GM13977 (cell line): ENCODE data around the gene P4HTM.
A peak's percentile ranks its signal among the peaks of the same experiment; 100 is the strongest.

ENCODE experiments used
- DNase-seq: peaks from one replicate; pipeline ENCODE4 v3.0.0; 2012; ENCODE audit warnings: low spot score
- in situ Hi-C: fragments of 300-500 bp; cut with MboI; formaldehyde crosslinking; loops from one replicate; pipeline ENCODE4 v1.12.0; 2022; ENCODE audit warnings: low sequenced_read_pairs, low pct_unique_long_range_greater_than_20kb, mixed read lengths, inconsistent platforms; ENCODE audit not compliant: unreplicated experiment
- TF ChIP-seq, protein P1 (sequence below): IDR thresholded peaks from 2 replicates; pipeline ENCODE4 v1.5.1; 2012; ENCODE audit warnings: mild to moderate bottlenecking, control low read depth; ENCODE audit not compliant: insufficient read depth; ENCODE audit errors: extremely low read depth, missing control alignments

P4HTM gene

GRCh38 chr3:49028673-49029562 is 38.9 kb downstream of the P4HTM start, which contains the start of gene IMPDH2:
Gene IMPDH2 (minus strand): TSS chr3:49029398. CDS start chr3:49029350, 48 bp downstream.
- in situ Hi-C loops = no loop called here
- DNase-seq = peak; percentile 88
- TF ChIP-seq, protein P1, sequence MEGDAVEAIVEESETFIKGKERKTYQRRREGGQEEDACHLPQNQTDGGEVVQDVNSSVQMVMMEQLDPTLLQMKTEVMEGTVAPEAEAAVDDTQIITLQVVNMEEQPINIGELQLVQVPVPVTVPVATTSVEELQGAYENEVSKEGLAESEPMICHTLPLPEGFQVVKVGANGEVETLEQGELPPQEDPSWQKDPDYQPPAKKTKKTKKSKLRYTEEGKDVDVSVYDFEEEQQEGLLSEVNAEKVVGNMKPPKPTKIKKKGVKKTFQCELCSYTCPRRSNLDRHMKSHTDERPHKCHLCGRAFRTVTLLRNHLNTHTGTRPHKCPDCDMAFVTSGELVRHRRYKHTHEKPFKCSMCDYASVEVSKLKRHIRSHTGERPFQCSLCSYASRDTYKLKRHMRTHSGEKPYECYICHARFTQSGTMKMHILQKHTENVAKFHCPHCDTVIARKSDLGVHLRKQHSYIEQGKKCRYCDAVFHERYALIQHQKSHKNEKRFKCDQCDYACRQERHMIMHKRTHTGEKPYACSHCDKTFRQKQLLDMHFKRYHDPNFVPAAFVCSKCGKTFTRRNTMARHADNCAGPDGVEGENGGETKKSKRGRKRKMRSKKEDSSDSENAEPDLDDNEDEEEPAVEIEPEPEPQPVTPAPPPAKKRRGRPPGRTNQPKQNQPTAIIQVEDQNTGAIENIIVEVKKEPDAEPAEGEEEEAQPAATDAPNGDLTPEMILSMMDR = peak; percentile 23

DNA sequence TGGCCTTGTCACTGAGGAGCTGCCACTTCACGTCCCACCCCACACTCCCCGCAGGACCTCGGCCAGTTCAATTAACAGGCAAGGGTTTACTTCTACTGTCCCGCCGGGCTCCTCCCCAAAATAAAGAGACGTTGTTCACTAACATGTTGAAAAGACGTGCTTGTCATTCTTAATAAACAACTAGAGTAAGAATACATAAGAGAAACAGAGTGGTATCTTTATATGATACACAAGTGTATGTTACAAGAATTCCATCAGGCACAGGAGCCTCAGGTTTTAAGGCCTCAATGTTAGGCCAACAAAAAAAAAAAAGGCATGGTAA is 39.5 kb downstream of the P4HTM start:
- in situ Hi-C loops = no loop called here
- no peak for DNase-seq
- TF ChIP-seq, protein P1 = no peak

- TF ChIP-seq, protein P1 = no peak
- no peak for DNase-seq
- in situ Hi-C loops = no loop called here
Observed at GRCh38 chr3:49030321-49030720, 40.3 kb downstream of the P4HTM start.

DNA sequence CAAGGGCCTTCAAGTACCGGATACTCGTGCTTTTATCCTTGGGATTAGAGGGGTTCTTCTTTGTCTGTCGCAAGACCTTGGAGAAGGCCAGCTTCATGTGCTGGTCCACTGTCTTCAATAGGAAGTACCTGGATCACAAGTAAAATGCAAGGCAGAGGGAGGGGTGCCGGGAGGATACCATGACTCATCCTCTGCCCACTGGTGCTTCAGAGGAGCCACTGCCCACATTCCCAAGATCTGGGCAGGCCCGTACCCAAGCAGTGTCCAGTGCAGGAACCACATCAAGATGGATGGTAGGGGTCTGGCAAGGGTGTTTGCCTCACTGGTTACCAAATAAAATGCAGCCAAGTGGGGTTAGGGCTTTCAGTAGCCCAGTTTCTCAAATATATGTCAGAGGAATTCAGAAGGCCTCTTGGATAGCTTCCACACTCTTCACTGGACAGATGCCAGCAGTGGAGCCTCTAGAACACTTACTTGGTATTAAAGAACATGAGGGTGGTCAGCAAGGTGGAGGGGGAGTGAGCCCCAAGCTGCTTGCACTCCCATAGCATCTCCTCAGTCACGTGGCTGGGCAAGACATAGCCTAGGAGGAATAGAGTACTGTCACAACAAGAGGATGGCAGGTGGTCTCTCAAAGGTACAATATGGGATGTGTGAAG is 42.7 kb downstream of the P4HTM start:
- TF ChIP-seq, protein P1 = no peak
- in situ Hi-C loops = no loop called here
- DNase-seq = no peak

- TF ChIP-seq, protein P1 = no peak
- DNase-seq = no peak
- in situ Hi-C loops = no loop called here
Observed at GRCh38 chr3:49034650-49035049, 44.6 kb downstream of the P4HTM start.

DNA sequence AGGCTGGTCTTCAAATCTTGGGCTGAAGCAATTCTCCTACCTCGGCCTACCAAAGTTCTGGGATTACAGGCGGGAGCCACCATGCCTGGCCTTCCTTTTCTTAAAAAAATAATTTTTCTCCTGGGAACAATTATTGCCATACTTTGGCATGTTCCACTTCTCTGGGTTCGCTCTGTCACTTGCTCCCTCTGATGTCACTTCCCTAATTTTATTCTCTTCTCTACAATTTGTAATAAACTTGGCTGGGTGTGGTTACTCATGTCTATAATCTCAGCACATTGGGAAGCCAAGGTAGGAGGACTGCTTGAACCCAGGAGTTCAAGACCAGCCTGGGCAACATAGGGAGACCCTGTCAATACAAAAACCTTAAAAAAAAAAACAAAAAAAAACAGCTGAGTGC is 45.2 kb downstream of the P4HTM start:
- no peak for DNase-seq
- in situ Hi-C loops = no loop called here
- TF ChIP-seq, protein P1 = no peak
